Karpas-422 (cell line): Measurements from ENCODE around the gene SHB. TPM values are rescaled to one million over a fixed set of nuclear protein-coding genes. Genes with fewer than 3 reads are reported as not detected.

Source experiments
- DNase-seq: peaks from one replicate; pipeline ENCODE4 v3.0.0-alpha.2; 2015
- H2AFZ ChIP-seq: fragments of 200-600 bp; sonication (generic); 2 replicates; pipeline ENCODE4 v1.6.1; 2014; ENCODE audit warnings: antibody characterized with exemption, low read length, mixed read lengths
- H3K27ac ChIP-seq: fragments of 200-600 bp; sonication (generic); 2 replicates; pipeline ENCODE4 v1.5.1; 2014; ENCODE audit warnings: mild to moderate bottlenecking, low read length, moderate library complexity
- H3K27me3 ChIP-seq: fragments of 200-600 bp; sonication (generic); 2 replicates; pipeline ENCODE4 v1.6.1; 2014; ENCODE audit warnings: low read length, mixed read lengths
- H3K36me3 ChIP-seq: fragments of 200-600 bp; sonication (generic); 2 replicates; pipeline ENCODE4 v1.6.1; 2014; ENCODE audit warnings: low read length, mixed read lengths; ENCODE audit not compliant: insufficient read depth
- H3K4me1 ChIP-seq: fragments of 200-600 bp; sonication (generic); 2 replicates; pipeline ENCODE4 v1.6.1; 2014; ENCODE audit warnings: mild to moderate bottlenecking, low read length, mixed read lengths
- H3K4me2 ChIP-seq: fragments of 200-600 bp; sonication (generic); 2 replicates; pipeline ENCODE4 v1.6.1; 2014; ENCODE audit warnings: low read length, low read depth, mild to moderate bottlenecking; ENCODE audit not compliant: poor library complexity, severe bottlenecking
- H3K4me3 ChIP-seq: fragments of 200-600 bp; sonication (generic); 2 replicates; pipeline ENCODE4 v1.5.1; 2014; ENCODE audit warnings: mild to moderate bottlenecking, antibody characterized with exemption, low read length, mixed read lengths
- H3K79me2 ChIP-seq: fragments of 200-600 bp; sonication (generic); 2 replicates; pipeline ENCODE4 v1.6.1; 2014; ENCODE audit warnings: mild to moderate bottlenecking, low read length, mixed read lengths
- H3K9ac ChIP-seq: fragments of 200-600 bp; sonication (generic); 2 replicates; pipeline ENCODE4 v1.6.0; 2014; ENCODE audit warnings: low read length
- H3K9me2 ChIP-seq: fragments of 200-600 bp; sonication (generic), shearing (Covaris generic); replicated peaks from 2 replicates; pipeline ENCODE4 v1.6.0; 2014; ENCODE audit warnings: mild to moderate bottlenecking, low read length, moderate library complexity; ENCODE audit not compliant: insufficient read depth
- H3K9me3 ChIP-seq: fragments of 300-700, 200-600 bp; sonication (generic); 2 replicates; pipeline ENCODE4 v1.6.1; 2014; ENCODE audit warnings: low read length, mixed read lengths
- H4K20me1 ChIP-seq: fragments of 200-600 bp; sonication (generic); 2 replicates; pipeline ENCODE4 v1.6.1; 2014; ENCODE audit warnings: mild to moderate bottlenecking, antibody characterized with exemption, low read length, low read depth; ENCODE audit not compliant: insufficient read depth
- total RNA-seq: library from RNA; depleted of rRNA; stranded (reverse); fragments of >200 nt; shearing (Covaris generic); gene quantifications from 2 replicates; pipeline ENCODE4 v1.2.3, GENCODE V29; 2014; ENCODE audit warnings: low replicate concordance

Gene SHB
- total RNA-seq, 1 experiment from 2014 or later: 27.1 TPM

GRCh38 chr9:37946971-37947370 is 122.1 kb downstream of the SHB start:
- H2AFZ ChIP-seq: no peak overlapping the region
- peaks cover 16% of the 10 kb centered on the region; the same call in 1 of the 2 replicates for H4K20me1 ChIP-seq
- H3K79me2 ChIP-seq: no peaks in the 10 kb centered on the region
- peak overlapping the region; percentile 69 for H3K27ac ChIP-seq
- DNase-seq: no peak
- peaks cover 11% of the 10 kb centered on the region; the same call in 1 of the 2 replicates for H3K36me3 ChIP-seq
- no peaks in the 10 kb centered on the region for H3K9me2 ChIP-seq
- no peak overlapping the region for H3K4me3 ChIP-seq
- H3K27me3 ChIP-seq: no peaks in the 10 kb centered on the region
- peaks cover 68% of the 10 kb centered on the region for H3K4me1 ChIP-seq
- no peaks in the 10 kb centered on the region for H3K9me3 ChIP-seq
- H3K4me2 ChIP-seq: no peak overlapping the region
- peak overlapping the region; percentile 41; the same call in 1 of the 2 replicates for H3K9ac ChIP-seq

GRCh38 chr9:37946041-37946440 is 123.0 kb downstream of the SHB start:
- Histone ChIP-seq H3K79me2 (no peaks in the 10 kb centered on the region), H3K27ac (peak overlapping the region; percentile 69), H2AFZ (no peak overlapping the region), H3K36me3 (peaks cover 11% of the 10 kb centered on the region; the same call in 1 of the 2 replicates), H3K4me2 (no peak overlapping the region), H3K9ac (peak overlapping the region; percentile 41), H3K4me3 (no peak overlapping the region), H3K27me3 (no peaks in the 10 kb centered on the region), H3K9me2 (no peaks in the 10 kb centered on the region), H3K9me3 (no peaks in the 10 kb centered on the region), H3K4me1 (peaks cover 68% of the 10 kb centered on the region), H4K20me1 (peaks cover 11% of the 10 kb centered on the region; the same call in 1 of the 2 replicates)
- no peak for DNase-seq

GRCh38 chr9:37944671-37945481 is 124.2 kb downstream of the SHB start:
- peaks cover 74% of the 10 kb centered on the region for H3K4me1 ChIP-seq
- no peak overlapping the region for H2AFZ ChIP-seq
- peaks cover 11% of the 10 kb centered on the region; the same call in 1 of the 2 replicates for H4K20me1 ChIP-seq
- peak overlapping the region; percentile 69 for H3K27ac ChIP-seq
- no peak overlapping the region for H3K4me2 ChIP-seq
- no peaks in the 10 kb centered on the region for H3K9me3 ChIP-seq
- H3K27me3 ChIP-seq: no peaks in the 10 kb centered on the region
- H3K4me3 ChIP-seq: no peak overlapping the region
- H3K79me2 ChIP-seq: no peaks in the 10 kb centered on the region
- H3K36me3 ChIP-seq: peaks cover 11% of the 10 kb centered on the region; the same call in 1 of the 2 replicates
- no peak overlapping the region for H3K9ac ChIP-seq
- no peaks in the 10 kb centered on the region for H3K9me2 ChIP-seq
- DNase-seq: no peak

GRCh38 chr9:37944266-37944650 is 124.8 kb downstream of the SHB start:
- H3K27me3 ChIP-seq: no peaks in the 10 kb centered on the region
- H4K20me1 ChIP-seq: peaks cover 11% of the 10 kb centered on the region; the same call in 1 of the 2 replicates
- H3K4me2 ChIP-seq: no peak overlapping the region
- H3K79me2 ChIP-seq: no peaks in the 10 kb centered on the region
- peak overlapping the region; percentile 16; the same call in 1 of the 2 replicates for H3K27ac ChIP-seq
- H3K9me2 ChIP-seq: no peaks in the 10 kb centered on the region
- H3K36me3 ChIP-seq: peaks cover 11% of the 10 kb centered on the region; the same call in 1 of the 2 replicates
- H3K9me3 ChIP-seq: no peaks in the 10 kb centered on the region
- no peak overlapping the region for H3K4me3 ChIP-seq
- no peak overlapping the region for H2AFZ ChIP-seq
- no peak for DNase-seq
- H3K9ac ChIP-seq: no peak overlapping the region
- H3K4me1 ChIP-seq: peaks cover 73% of the 10 kb centered on the region

GRCh38 chr9:37943345-37944265 is 125.4 kb downstream of the SHB start:
- Histone ChIP-seq H3K4me2 (no peak overlapping the region), H3K9ac (no peak overlapping the region), H3K79me2 (no peaks in the 10 kb centered on the region), H3K27me3 (no peaks in the 10 kb centered on the region), H3K27ac (peak overlapping the region; percentile 22), H3K9me3 (no peaks in the 10 kb centered on the region), H3K4me3 (no peak overlapping the region), H4K20me1 (peaks cover 11% of the 10 kb centered on the region; the same call in 1 of the 2 replicates), H3K36me3 (peaks cover 10% of the 10 kb centered on the region; the same call in 1 of the 2 replicates), H3K9me2 (no peaks in the 10 kb centered on the region), H2AFZ (no peak overlapping the region), H3K4me1 (peaks cover 69% of the 10 kb centered on the region)
- DNase-seq: no peak

- Histone ChIP-seq H3K4me3 (no peak overlapping the region), H3K79me2 (no peaks in the 10 kb centered on the region), H3K4me2 (no peak overlapping the region), H3K4me1 (peaks cover 61% of the 10 kb centered on the region), H3K27ac (peak overlapping the region; percentile 22), H3K9me2 (no peaks in the 10 kb centered on the region), H2AFZ (no peak overlapping the region), H3K9me3 (no peaks in the 10 kb centered on the region), H3K27me3 (no peaks in the 10 kb centered on the region), H3K36me3 (peaks cover 2% of the 10 kb centered on the region; the same call in 1 of the 2 replicates), H3K9ac (no peak overlapping the region), H4K20me1 (peaks cover 11% of the 10 kb centered on the region; the same call in 1 of the 2 replicates)
- no peak for DNase-seq
These were observed 126.2 kb downstream of the SHB start for GRCh38 chr9:37942621-37943344.

- Histone ChIP-seq H3K9me3 (no peaks in the 10 kb centered on the region), H3K27ac (no peak overlapping the region)
These were observed 127.8 kb downstream of the SHB start for GRCh38 chr9:37941253-37941652.

More at GRCh38 chr9:37941253-37941652, 127.8 kb downstream of the SHB start:
- H3K27me3 ChIP-seq: no peaks in the 10 kb centered on the region
- H3K79me2 ChIP-seq: no peaks in the 10 kb centered on the region
- H4K20me1 ChIP-seq: 0 out of 2 replicates have a peak, but pooled peaks cover 3% of the 10 kb centered on the region
- no peak overlapping the region for H3K9ac ChIP-seq
- no peak overlapping the region for H2AFZ ChIP-seq
- no peaks in the 10 kb centered on the region for H3K9me2 ChIP-seq
- no peak overlapping the region for H3K4me2 ChIP-seq
- no peaks in the 10 kb centered on the region for H3K36me3 ChIP-seq
- peak; percentile 53 for DNase-seq
- H3K4me3 ChIP-seq: no peak overlapping the region
- H3K4me1 ChIP-seq: peaks cover 45% of the 10 kb centered on the region
